Myometrial cell (primary cell): Measurements from ENCODE around the gene CSHL1. TPM values are rescaled to one million over a fixed set of nuclear protein-coding genes. Genes with fewer than 3 reads are reported as not detected.

Source experiments
- total RNA-seq: library from RNA; depleted of rRNA; stranded (reverse); fragments of >200 nt; gene quantifications from 2 replicates; pipeline ENCODE4 v1.2.3, GENCODE V29; 2015

Gene CSHL1
- total RNA-seq: not detected in 2 replicates

DNA sequence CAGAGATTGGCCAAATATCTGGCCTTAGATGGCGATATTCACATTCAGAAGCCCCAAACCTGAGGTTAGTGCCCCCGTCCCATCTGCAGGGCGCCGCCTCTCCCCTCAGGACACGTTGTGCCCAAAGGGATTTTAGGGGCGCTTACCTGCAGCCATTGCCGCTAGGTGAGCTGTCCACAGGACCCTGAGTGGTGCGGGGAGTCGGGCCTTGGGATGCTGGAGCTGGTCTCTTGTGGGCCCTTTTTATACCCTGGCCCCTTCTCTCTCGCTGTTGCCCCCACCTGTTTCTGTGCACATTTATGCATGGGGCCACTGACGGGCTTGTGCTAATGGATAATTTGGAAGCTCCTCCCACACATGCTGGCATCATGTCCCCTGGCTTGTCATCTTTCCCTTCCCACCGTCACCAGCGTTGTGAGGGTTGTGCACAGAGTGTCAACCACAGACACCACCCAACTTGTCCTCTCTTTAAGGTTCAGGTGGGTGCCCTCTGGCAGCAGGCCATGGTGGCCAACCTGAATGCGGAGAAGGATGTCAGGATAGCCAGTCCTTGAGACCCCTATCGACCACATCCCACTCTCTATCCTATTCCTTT lies at the start of gene CSHL1:
TSS of gene CSHL1 (minus strand) at position 218 of the 595 bp plus-strand sequence. CDS start at position 156, 62 bp downstream.

DNA sequence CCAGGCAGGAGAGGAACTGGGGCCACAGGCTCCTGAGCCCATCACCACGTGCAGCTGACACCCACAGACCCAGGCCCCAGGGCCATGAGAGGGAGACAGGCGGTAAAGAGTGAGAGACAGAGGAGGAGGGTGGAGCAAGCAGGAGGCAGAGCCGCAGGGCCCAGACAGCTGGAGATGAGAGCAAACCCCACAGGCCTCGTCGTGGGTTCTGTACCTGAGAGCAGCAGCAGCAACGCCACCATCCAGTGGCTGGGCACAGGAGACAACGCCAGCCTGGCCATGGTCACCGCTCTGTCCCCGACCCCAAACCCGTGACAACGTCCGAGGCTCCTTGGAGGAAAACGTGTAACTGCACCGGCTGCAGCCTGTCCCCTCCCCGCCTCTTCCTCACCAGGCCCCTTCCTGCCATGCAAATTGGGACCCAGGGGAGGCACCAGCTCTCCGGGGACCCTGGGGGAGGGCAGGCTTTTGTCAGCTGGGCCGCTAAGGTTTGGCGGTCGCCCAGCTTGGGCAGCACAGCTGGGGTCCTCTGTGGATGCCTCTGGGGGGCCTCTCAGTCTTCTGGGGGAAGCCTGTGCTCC lies 21.0 kb upstream of the CSHL1 start, which contains the start of gene CD79B:
TSS of gene CD79B (minus strand) at position 351 of the 581 bp plus-strand sequence. CDS start at position 281, 70 bp downstream.

DNA sequence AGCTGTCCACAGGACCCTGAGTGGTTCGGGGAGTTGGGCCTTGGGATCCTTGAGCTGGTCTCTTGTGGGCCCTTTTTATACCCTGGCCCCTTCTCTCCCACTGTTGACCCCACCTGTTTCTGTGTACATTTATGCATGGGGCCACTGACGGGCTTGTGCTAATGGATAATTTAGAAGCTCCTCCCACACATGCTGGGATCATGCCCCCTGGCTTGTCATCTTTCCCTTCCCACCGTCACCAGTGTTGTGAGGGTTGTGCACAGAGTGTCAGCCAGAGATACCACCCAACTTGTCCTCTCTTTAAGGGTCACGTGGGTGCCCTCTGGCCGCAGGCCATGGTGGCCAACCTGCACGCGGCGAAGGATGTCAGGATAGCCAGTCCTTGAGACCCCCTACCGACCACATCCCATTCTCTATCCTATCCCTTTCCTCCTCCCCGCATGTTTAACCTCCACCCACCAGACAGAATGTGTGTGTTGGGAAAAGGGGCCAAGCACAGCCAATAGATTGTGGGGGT lies 7.8 kb upstream of the CSHL1 start, which contains the start of gene GH1:
TSS of gene GH1 (minus strand) at position 51 of the 517 bp plus-strand sequence. CDS start 63 bp downstream, outside the sequence.

DNA sequence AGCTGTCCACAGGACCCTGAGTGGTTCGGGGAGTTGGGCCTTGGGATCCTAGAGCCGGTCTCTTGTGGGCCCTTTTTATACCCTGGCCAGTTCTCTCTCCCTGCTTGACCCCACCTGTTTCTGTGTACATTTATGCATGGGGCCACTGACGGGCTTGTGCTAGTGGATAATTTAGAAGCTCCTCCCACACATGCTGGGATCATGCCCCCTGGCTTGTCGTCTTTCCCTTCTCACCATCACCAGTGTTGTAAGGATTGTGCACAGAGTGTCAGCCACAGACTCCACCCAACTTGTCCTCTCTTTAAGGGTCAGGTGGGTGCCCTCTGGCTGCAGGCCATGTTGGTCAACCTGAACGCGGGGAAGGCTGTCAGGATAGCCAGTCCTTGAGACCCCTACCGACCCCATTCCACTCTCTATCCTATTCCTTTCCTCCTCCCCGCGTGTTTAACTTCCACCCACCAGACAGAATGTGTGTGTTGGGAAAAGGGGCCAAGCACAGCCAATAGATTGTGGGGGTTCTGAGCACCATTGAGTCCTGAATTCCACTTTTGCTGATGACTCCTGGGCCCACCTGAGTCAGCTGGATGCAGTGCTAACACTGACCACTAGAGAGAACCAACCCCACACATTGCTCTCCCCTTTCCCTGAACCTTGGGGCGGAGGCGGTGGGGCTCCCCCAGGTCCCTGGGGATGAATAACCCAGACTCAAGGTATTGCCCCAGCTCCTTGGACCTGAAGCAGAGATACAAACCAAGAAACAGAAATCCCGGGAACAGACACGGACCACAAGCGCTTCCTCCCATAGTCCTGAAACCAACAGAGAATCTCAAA lies 14.3 kb downstream of the CSHL1 start, which contains the start of gene CSH1:
TSS of gene CSH1 (minus strand) at position 51 of the 831 bp plus-strand sequence. CDS start 63 bp downstream, outside the sequence.

DNA sequence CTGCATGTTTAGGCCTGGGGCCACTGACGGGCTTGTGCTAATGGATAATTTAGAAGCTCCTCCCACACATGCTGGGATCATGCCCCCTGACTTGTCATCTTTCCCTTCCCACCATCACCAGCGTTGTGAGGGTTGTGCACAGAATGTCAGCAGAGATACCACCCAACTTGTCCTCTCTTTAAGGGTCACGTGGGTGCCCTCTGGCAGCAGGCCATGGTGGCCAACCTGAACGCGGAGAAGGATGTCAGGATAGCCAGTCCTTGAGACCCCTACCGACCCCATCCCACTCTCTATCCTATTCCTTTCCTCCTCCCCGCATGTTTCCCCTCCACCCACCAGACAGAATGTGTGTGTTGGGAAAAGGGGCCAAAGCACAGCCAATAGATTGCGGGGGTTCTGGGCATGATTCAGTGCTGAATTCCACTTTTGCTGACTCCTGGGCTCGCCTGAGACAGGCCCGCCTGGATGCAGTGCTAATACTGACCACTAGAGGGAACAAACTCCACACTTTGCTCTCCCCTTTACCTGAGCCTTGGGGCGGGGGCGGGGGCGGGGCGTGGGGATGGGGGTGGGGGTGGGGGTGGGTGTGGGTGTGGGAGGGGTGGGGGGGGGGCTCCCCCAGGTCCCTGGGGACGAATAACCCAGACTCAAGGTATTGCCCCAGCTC lies 29.0 kb downstream of the CSHL1 start, which contains the start of gene GH2:
TSS of gene GH2 (minus strand) at position 10 of the 667 bp plus-strand sequence. CDS start 143 bp downstream, outside the sequence.

DNA sequence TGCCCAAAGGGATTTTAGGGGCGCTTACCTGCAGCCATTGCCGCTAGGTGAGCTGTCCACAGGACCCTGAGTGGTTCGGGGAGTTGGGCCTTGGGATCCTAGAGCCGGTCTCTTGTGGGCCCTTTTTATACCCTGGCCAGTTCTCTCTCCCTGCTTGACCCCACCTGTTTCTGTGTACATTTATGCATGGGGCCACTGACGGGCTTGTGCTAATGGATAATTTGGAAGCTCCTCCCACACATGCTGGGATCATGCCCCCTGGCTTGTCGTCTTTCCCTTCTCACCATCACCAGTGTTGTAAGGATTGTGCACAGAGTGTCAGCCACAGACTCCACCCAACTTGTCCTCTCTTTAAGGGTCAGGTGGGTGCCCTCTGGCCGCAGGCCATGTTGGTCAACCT lies 37.5 kb downstream of the CSHL1 start, which contains the start of gene CSH2:
TSS of gene CSH2 (minus strand) at position 101 of the 400 bp plus-strand sequence. CDS start at position 38, 63 bp downstream.

Other genes with a start within 250 kb of the CSHL1 start
- gene LIMD2, start 211.1 kb downstream of the CSHL1 start, total RNA-seq: 5.5 and 8.0 TPM in 2 replicates
- gene STRADA, start 169.5 kb downstream of the CSHL1 start, total RNA-seq: 22.5 and 32.9 TPM in 2 replicates
- 25.5 and 31.1 TPM in 2 replicates for gene CCDC47, start 137.7 kb downstream of the CSHL1 start, total RNA-seq
- gene DDX42, start 137.1 kb downstream of the CSHL1 start, total RNA-seq: 35.5 and 39.2 TPM in 2 replicates
- 61.3 and 66.9 TPM in 2 replicates for gene PSMC5, start 83.8 kb downstream of the CSHL1 start, total RNA-seq
- 43.4 and 70.3 TPM in 2 replicates for gene FTSJ3, start 83.6 kb downstream of the CSHL1 start, total RNA-seq
- gene SMARCD2, start 68.6 kb downstream of the CSHL1 start, total RNA-seq: 112 and 129 TPM in 2 replicates
- gene CSH2, start 37.6 kb downstream of the CSHL1 start, total RNA-seq: not detected in 2 replicates
- not detected in 2 replicates for gene GH2, start 29.3 kb downstream of the CSHL1 start, total RNA-seq
- gene CSH1, start 14.7 kb downstream of the CSHL1 start, total RNA-seq: not detected in 2 replicates
- gene GH1, start 7.6 kb upstream of the CSHL1 start, total RNA-seq: not detected in 2 replicates
- gene CD79B, start 21.1 kb upstream of the CSHL1 start, total RNA-seq: not detected in 2 replicates
- gene SCN4A, start 61.7 kb upstream of the CSHL1 start, total RNA-seq: 6.4 TPM in 1 of 2 replicates, not detected in the other
- gene PRR29, start 87.1 kb upstream of the CSHL1 start, total RNA-seq: under 0.01 TPM in 1 of 2 replicates, not detected in the other
- 0.18 TPM in 1 of 2 replicates, not detected in the other for gene ICAM2, start 109.4 kb upstream of the CSHL1 start, total RNA-seq
- 8.1 and 10.3 TPM in 2 replicates for gene ERN1, start 218.9 kb upstream of the CSHL1 start, total RNA-seq